Measurements from ENCODE around the gene COA1.

GRCh38 chr7:43619213-43620012 lies 109.9 kb downstream of the COA1 start:
- TF ChIP-seq CTCF (IDR thresholded peaks at IDR 0.05) (no peak), EZH2 (IDR thresholded peaks at IDR 0.05) (no peak)
